Hair follicular keratinocyte (primary cell): Measurements from ENCODE around the gene PPP1R3F. TPM values are rescaled to one million over a fixed set of nuclear protein-coding genes. Genes with fewer than 3 reads are reported as not detected.

ENCODE experiments used
- total RNA-seq: library from RNA; depleted of rRNA; stranded (reverse); fragments of >200 nt; gene quantifications from 2 replicates; pipeline ENCODE4 v1.2.3, GENCODE V29; 2015

The PPP1R3F gene, protein sequence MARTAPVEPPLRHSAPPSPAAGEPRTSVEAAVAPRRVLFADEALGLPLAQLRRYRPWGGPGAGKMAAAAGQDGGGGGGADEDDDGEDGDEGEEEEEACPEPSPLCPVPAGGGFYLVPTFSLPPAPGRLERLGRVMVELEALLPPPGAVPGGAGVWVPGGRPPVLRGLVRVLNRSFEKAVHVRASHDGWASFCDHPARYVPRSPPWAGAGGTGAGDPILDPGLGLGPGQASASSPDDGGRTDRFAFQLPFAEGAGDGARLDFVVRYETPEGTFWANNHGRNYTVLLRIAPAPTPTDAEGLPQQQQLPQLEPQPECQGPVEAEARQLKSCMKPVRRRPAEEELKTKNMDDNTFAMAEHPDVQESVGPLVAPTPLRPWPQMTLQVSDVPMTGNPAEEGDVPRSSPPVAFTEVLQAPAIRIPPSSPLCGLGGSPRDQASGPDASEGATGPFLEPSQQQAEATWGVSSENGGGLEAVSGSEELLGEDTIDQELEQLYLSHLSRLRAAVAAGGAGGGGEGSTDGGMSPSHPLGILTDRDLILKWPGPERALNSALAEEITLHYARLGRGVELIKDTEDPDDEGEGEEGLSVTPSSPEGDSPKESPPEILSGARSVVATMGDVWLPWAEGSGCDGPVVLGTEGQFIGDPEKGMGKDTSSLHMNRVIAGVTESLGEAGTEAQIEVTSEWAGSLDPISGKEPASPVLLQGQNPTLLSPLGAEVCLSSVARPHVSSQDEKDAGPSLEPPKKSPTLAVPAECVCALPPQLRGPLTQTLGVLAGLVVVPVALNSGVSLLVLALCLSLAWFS
- total RNA-seq: 0.78 and 1.5 TPM in 2 replicates

DNA sequence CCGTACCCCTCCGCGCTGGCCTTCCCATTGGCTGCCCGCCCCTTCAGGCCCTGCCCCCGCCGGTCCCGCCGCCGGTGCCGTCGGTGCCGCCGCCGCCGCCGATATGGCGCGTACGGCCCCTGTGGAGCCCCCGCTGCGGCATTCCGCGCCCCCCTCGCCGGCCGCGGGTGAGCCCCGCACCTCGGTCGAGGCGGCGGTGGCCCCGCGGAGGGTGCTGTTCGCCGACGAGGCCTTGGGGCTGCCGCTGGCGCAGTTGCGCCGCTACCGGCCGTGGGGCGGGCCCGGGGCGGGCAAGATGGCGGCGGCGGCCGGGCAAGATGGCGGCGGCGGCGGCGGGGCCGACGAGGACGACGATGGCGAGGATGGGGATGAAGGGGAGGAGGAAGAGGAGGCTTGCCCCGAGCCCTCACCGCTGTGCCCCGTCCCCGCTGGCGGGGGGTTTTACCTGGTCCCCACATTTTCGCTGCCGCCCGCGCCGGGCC, at the start of gene PPP1R3F:
TSS of gene PPP1R3F (plus strand) at position 27 of the 482 bp plus-strand sequence. CDS start at position 104, 77 bp downstream.

GRCh38 chrX:49233176-49233575, 36.4 kb upstream of the PPP1R3F start, which contains the start of gene CACNA1F:
TSS of gene CACNA1F (minus strand) at chrX:49233340. CDS start at chrX:49233309, 31 bp downstream.

GRCh38 chrX:49264460-49264859, 5.1 kb upstream of the PPP1R3F start, which contains the start of gene FOXP3:
TSS of gene FOXP3 (minus strand) at chrX:49264710. CDS start at chrX:49258505, 6,205 bp downstream.

DNA sequence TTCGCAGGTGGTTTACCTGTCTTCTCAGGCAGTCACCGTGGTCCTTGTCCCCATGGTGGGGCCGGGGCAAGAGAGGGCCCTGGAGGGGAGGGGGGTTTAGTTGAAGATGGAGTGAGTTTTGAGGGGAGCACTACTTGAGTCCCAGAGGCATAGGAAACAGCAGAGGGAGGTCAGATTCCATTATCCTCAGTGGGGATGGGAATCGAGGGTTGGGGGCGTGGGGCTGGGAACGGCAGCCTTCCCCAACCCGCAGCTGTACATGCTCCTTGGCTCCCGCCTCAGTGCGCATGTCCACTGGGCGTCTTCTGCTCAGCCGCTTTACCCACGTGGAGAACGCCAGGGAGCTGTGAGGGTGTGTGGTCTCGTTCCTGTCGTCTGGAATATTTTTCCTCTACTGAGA, 33.8 kb downstream of the PPP1R3F start, which contains the start of gene GAGE10:
TSS of gene GAGE10 (plus strand) at position 301 of the 400 bp plus-strand sequence. CDS start 1,214 bp downstream, outside the sequence.

GRCh38 chrX:49321737-49322136, 52.1 kb downstream of the PPP1R3F start, which contains the start of gene GAGE12J:
TSS of gene GAGE12J (plus strand) at chrX:49322037. CDS start at chrX:49323194, 1,157 bp downstream.

DNA sequence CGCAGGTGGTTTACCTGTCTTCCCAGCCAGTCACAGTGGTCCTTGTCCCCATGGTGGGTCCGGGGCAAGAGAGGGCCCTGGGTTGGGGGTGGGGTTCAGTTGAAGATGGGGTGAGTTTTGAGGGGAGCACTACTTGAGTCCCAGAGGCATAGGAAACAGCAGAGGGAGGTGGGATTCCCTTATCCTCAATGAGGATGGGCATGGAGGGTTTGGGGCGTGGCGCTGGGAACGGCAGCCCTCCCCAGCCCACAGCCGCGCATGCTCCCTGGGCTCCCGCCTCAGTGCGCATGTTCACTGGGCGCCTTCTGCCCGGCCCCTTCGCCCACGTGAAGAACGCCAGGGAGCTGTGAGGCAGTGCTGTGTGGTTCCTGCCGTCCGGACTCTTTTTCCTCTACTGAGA, 61.7 kb downstream of the PPP1R3F start, which contains the start of gene GAGE13:
TSS of gene GAGE13 (plus strand) at position 301 of the 400 bp plus-strand sequence. CDS start 1,156 bp downstream, outside the sequence.

Other genes with a start within 250 kb of the PPP1R3F start
- gene TFE3, start 226.4 kb upstream of the PPP1R3F start, total RNA-seq: 41.8 and 59.8 TPM in 2 replicates
- 5.5 and 6.6 TPM in 2 replicates for gene CCDC120, start 210.8 kb upstream of the PPP1R3F start, total RNA-seq
- 9.7 and 9.8 TPM in 2 replicates for gene PRAF2, start 195.8 kb upstream of the PPP1R3F start, total RNA-seq
- 33.5 and 56.9 TPM in 2 replicates for gene WDR45, start 189.9 kb upstream of the PPP1R3F start, total RNA-seq
- 19.7 and 30.4 TPM in 2 replicates for gene GPKOW, start 146.1 kb upstream of the PPP1R3F start, total RNA-seq
- gene MAGIX, start 107.0 kb upstream of the PPP1R3F start, total RNA-seq: 4.8 and 11.0 TPM in 2 replicates
- gene PLP2, start 97.9 kb upstream of the PPP1R3F start, total RNA-seq: 89.8 and 101 TPM in 2 replicates
- gene PRICKLE3, start 83.4 kb upstream of the PPP1R3F start, total RNA-seq: 18.9 and 21.5 TPM in 2 replicates
- gene SYP, start 69.6 kb upstream of the PPP1R3F start, total RNA-seq: 0.16 and 0.30 TPM in 2 replicates
- 0.08 TPM in 1 of 2 replicates, not detected in the other for gene CACNA1F, start 36.5 kb upstream of the PPP1R3F start, total RNA-seq
- 14.8 and 18.9 TPM in 2 replicates for gene CCDC22, start 34.3 kb upstream of the PPP1R3F start, total RNA-seq
- gene FOXP3, start 5.1 kb upstream of the PPP1R3F start, total RNA-seq: not detected in 2 replicates
- gene GAGE10, start 33.9 kb downstream of the PPP1R3F start, total RNA-seq: not detected in 2 replicates
- gene GAGE12J, start 52.2 kb downstream of the PPP1R3F start, total RNA-seq: not detected in 2 replicates
- not detected in 2 replicates for gene GAGE13, start 61.8 kb downstream of the PPP1R3F start, total RNA-seq